HTERT RPE-1 (cell line): Measurements from ENCODE around the gene DDA1.
"Not testable (repeated sequence)": the region's sequence is repeated elsewhere in the genome, so short reads cannot be mapped to it uniquely, and the experiment has no call there.

ENCODE experiments used
- in situ Hi-C: fragments of 300-500 bp; cut with MboI; formaldehyde crosslinking; loops from 4 replicates; pipeline ENCODE4 v1.14.3; 2020; ENCODE audit warnings: low sequenced_read_pairs

DDA1 gene

GRCh38 chr19:17286752-17287151, 22.6 kb upstream of the DDA1 start:
- in situ Hi-C loops, result no loop called here

- in situ Hi-C loops, result no loop called here
Observed at GRCh38 chr19:17289489-17289888, 19.9 kb upstream of the DDA1 start.

- in situ Hi-C loops, result no loop called here
Observed at GRCh38 chr19:17292301-17293074, 16.9 kb upstream of the DDA1 start.

GRCh38 chr19:17293605-17294004, 15.8 kb upstream of the DDA1 start:
- in situ Hi-C loops, result no loop called here

- in situ Hi-C loops, result no loop called here
Observed at GRCh38 chr19:17294051-17294891, 15.1 kb upstream of the DDA1 start.

GRCh38 chr19:17295551-17295950, 13.8 kb upstream of the DDA1 start:
- in situ Hi-C loops, result not testable (repeated sequence)

GRCh38 chr19:17296273-17296672, 13.1 kb upstream of the DDA1 start:
- in situ Hi-C loops, result no loop called here

GRCh38 chr19:17296976-17297375, 12.4 kb upstream of the DDA1 start:
- in situ Hi-C loops, result no loop called here

GRCh38 chr19:17300992-17301619, 8.3 kb upstream of the DDA1 start:
- in situ Hi-C loops, result no loop called here

GRCh38 chr19:17302391-17303166, 6.8 kb upstream of the DDA1 start:
- in situ Hi-C loops, result no loop called here

GRCh38 chr19:17303167-17303939, 6.0 kb upstream of the DDA1 start, which contains the start of gene ABHD8:
Gene ABHD8 (minus strand): TSS chr19:17303425. CDS start chr19:17301616, 1,809 bp downstream.
- in situ Hi-C loops, result no loop called here

- in situ Hi-C loops, result no loop called here
Observed at GRCh38 chr19:17303940-17304267, 5.5 kb upstream of the DDA1 start.

GRCh38 chr19:17304386-17305215, 4.8 kb upstream of the DDA1 start:
- in situ Hi-C loops, result no loop called here

- in situ Hi-C loops, result no loop called here
Observed at GRCh38 chr19:17305216-17305516, 4.2 kb upstream of the DDA1 start.

GRCh38 chr19:17305517-17306284, 3.7 kb upstream of the DDA1 start, which contains the start of gene MRPL34:
Gene MRPL34 (plus strand): TSS chr19:17305872. CDS start chr19:17305893, 21 bp downstream.
- in situ Hi-C loops, result no loop called here

- in situ Hi-C loops, result no loop called here
Observed at GRCh38 chr19:17306285-17306714, 3.1 kb upstream of the DDA1 start.

- in situ Hi-C loops, result no loop called here
Observed at GRCh38 chr19:17307876-17308377, 1.4 kb upstream of the DDA1 start.

GRCh38 chr19:17309965-17310461, 650 bp downstream of the DDA1 start:
- in situ Hi-C loops, result no loop called here
